PFSK-1 (cell line): ENCODE data around the gene HMCN2.

Experiments
- FOXP2 ChIP-seq: optimal IDR thresholded peaks from 2 replicates; pipeline ENCODE3; 2011; ENCODE audit warnings: borderline replicate concordance, control low read depth, inconsistent platforms; ENCODE audit not compliant: insufficient read depth; ENCODE audit errors: extremely low read length, extremely low read depth
- POLR2AphosphoS5 ChIP-seq: IDR thresholded peaks from 2 replicates; pipeline ENCODE4 v1.6.1; 2012; ENCODE audit warnings: low read depth, mild to moderate bottlenecking, control low read depth, low read length, moderate library complexity
- SIN3A ChIP-seq: IDR thresholded peaks from 2 replicates; pipeline ENCODE4 v1.6.1; 2012; ENCODE audit warnings: mild to moderate bottlenecking, low read length, moderate library complexity, borderline replicate concordance; ENCODE audit not compliant: insufficient read depth
- TAF1 ChIP-seq: IDR thresholded peaks from 2 replicates; pipeline ENCODE4 v1.6.1; 2012; ENCODE audit warnings: low read length, control low read depth, borderline replicate concordance; ENCODE audit not compliant: insufficient read depth
- TF ChIP-seq, protein P1 (sequence below), 2 experiments: IDR thresholded peaks; 2 replicates each; pipeline versions ENCODE4 v1.6.1 to v1.8.0; 2011 to 2012; ENCODE audit warnings: low read depth in 2 of 2, low read length in 2 of 2, control low read depth in 1 of 2, inconsistent platforms in 1 of 2, mild to moderate bottlenecking in 1 of 2, moderate library complexity in 1 of 2; ENCODE audit not compliant: insufficient read depth in 1 of 2

Gene HMCN2

DNA sequence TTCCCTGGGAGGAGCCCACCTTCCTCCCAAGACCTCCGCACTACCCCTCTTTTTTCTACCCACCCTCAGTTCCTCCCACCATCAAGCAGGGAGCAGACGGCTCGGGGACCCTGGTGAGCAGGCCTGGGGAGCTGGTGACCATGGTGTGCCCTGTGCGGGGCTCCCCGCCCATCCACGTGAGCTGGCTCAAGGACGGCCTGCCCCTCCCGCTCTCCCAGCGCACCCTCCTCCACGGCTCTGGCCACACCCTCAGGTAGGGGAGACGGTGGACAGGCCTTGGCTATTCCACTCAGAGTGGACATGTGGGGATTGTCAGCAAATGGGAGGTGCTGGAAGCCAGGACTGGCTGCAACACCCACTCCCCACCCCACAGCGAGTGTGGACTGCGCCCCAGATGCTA, 126.3 kb downstream of the HMCN2 start:
- TF ChIP-seq TAF1 (no peak), FOXP2 (no peak), SIN3A (no peak), POLR2AphosphoS5 (no peak)
- TF ChIP-seq, protein P1, sequence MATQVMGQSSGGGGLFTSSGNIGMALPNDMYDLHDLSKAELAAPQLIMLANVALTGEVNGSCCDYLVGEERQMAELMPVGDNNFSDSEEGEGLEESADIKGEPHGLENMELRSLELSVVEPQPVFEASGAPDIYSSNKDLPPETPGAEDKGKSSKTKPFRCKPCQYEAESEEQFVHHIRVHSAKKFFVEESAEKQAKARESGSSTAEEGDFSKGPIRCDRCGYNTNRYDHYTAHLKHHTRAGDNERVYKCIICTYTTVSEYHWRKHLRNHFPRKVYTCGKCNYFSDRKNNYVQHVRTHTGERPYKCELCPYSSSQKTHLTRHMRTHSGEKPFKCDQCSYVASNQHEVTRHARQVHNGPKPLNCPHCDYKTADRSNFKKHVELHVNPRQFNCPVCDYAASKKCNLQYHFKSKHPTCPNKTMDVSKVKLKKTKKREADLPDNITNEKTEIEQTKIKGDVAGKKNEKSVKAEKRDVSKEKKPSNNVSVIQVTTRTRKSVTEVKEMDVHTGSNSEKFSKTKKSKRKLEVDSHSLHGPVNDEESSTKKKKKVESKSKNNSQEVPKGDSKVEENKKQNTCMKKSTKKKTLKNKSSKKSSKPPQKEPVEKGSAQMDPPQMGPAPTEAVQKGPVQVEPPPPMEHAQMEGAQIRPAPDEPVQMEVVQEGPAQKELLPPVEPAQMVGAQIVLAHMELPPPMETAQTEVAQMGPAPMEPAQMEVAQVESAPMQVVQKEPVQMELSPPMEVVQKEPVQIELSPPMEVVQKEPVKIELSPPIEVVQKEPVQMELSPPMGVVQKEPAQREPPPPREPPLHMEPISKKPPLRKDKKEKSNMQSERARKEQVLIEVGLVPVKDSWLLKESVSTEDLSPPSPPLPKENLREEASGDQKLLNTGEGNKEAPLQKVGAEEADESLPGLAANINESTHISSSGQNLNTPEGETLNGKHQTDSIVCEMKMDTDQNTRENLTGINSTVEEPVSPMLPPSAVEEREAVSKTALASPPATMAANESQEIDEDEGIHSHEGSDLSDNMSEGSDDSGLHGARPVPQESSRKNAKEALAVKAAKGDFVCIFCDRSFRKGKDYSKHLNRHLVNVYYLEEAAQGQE (IDR thresholded peaks at IDR 0.05; ENCODE audit: insufficient read depth in 1 of 2, low read depth in 2 of 2, low read length in 2 of 2), result no peak

DNA sequence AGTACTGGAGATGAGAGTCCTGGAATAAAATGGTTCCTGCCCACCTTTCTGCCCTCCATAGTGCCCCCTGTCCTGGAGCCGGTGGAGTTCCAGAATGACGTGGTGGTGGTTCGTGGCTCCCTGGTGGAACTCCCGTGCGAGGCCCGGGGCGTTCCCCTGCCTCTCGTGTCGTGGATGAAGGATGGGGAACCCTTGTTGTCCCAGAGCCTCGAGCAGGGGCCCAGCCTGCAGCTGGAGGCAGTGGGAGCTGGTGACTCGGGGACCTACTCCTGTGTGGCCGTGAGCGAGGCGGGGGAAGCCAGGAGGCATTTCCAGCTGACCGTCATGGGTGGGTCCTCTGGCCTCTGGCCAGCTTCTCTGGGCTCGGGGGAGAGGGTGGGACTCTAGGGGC, 128.1 kb downstream of the HMCN2 start:
- TF ChIP-seq, protein P1 (IDR thresholded peaks at IDR 0.05; ENCODE audit: insufficient read depth in 1 of 2, low read depth in 2 of 2, low read length in 2 of 2), result no peak
- TF ChIP-seq FOXP2 (no peak), TAF1 (no peak)

DNA sequence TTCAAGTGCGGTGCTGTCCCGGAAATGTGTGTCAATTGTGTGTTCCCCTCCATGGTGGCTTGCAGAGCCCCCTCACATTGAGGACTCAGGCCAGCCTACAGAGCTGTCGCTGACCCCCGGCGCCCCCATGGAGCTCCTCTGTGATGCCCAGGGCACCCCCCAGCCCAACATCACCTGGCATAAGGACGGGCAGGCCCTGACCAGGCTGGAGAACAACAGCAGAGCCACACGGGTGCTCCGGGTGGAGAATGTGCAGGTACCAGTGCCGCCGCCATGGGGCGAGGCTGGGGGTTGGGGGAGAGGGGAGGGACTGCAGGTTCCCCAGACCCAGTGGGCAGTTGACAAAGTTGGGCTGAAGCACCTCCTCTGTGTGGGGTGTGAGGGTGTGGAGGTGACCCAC, 128.8 kb downstream of the HMCN2 start:
- TF ChIP-seq TAF1 (no peak), SIN3A (no peak), POLR2AphosphoS5 (no peak), FOXP2 (no peak)
- TF ChIP-seq, protein P1 (IDR thresholded peaks at IDR 0.05; ENCODE audit: insufficient read depth in 1 of 2, low read depth in 2 of 2, low read length in 2 of 2), result no peak

DNA sequence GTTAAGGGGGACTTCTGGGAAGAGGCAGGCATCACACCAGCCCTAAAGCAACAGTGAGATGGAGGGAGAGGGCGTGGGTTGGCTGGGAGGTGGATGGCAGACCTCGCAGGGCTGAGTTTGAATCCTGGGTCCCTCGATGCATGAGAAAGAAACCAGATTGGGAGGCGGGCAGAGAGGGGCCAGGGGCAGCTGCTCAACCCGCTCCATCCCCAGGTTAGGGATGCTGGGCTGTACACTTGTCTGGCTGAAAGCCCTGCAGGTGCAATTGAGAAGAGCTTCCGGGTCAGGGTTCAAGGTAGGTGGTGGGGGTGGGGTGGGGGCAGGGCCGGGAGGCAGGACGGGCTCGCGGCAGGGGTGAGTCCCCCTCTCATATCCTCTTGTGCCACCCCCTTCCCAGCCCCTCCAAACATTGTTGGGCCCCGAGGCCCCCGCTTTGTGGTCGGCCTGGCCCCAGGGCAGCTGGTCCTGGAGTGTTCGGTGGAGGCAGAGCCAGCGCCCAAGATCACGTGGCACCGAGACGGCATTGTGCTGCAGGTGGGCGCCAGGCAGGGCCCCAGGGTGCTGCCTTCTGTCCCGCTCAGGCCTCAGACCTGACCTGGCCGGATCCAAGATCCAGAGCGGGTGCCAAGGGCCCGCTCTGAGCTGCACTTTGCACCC, 129.4 kb downstream of the HMCN2 start:
- TF ChIP-seq SIN3A (no peak), TAF1 (no peak)

GRCh38 chr9:130395810-130396435, 130.4 kb downstream of the HMCN2 start:
- TF ChIP-seq TAF1 (no peak), FOXP2 (no peak), POLR2AphosphoS5 (no peak), SIN3A (no peak)
- TF ChIP-seq, protein P1 (IDR thresholded peaks at IDR 0.05; ENCODE audit: insufficient read depth in 1 of 2, low read depth in 2 of 2, low read length in 2 of 2), result no peak
